Stimulated activated naive B cell treated with anti-CD40 and anti-IgM and Interleukin-4, amounts not matched to agents 10 μg/mL and 1 μg/mL and 100 μg/mL, for 72 hours (primary cell): ENCODE measurements around the gene BAZ2B.
A peak's percentile ranks its signal among the peaks of the same experiment; 100 is the strongest.
"Not testable (repeated sequence)": the region's sequence is repeated elsewhere in the genome, so short reads cannot be mapped to it uniquely, and the experiment has no call there.

ENCODE experiments used
- ATAC-seq, 2 donors: fragments of 150-1000 bp; cut with Tn5 transposase; replicated peaks; 2 replicates each; pipeline ENCODE4 v1.10.0; 2021; ENCODE audit warnings: moderate library complexity in 1 of 2
- DNase-seq: peaks from one replicate; pipeline ENCODE4 v3.0.0; 2021
- H3K27ac Mint-ChIP-seq: one replicate; pipeline ENCODE4 v1.8.0; 2022; ENCODE audit warnings: mild to moderate bottlenecking, mixed read lengths
- H3K27me3 Mint-ChIP-seq, 2 donors: one replicate each; pipeline ENCODE4 v1.8.0; 2022; ENCODE audit warnings: mixed read lengths in 2 of 2
- H3K36me3 Mint-ChIP-seq, 2 donors: one replicate each; pipeline ENCODE4 v1.8.0; 2022; ENCODE audit warnings: mixed read lengths in 2 of 2, mild to moderate bottlenecking in 1 of 2
- H3K4me1 Mint-ChIP-seq, 2 donors: one replicate each; pipeline ENCODE4 v1.8.0; 2022; ENCODE audit warnings: mixed read lengths in 2 of 2, mild to moderate bottlenecking in 1 of 2
- H3K4me3 Mint-ChIP-seq, 2 donors: one replicate each; pipeline ENCODE4 v1.8.0; 2022; ENCODE audit warnings: mild to moderate bottlenecking in 2 of 2, mixed read lengths in 2 of 2, moderate library complexity in 1 of 2
- H3K9me3 Mint-ChIP-seq, 2 donors: one replicate each; pipeline ENCODE4 v1.8.0; 2022; ENCODE audit warnings: mixed read lengths in 2 of 2, mild to moderate bottlenecking in 1 of 2

Gene BAZ2B

GRCh38 chr2:159633219-159633618, 16.9 kb upstream of the BAZ2B start:
- Mint-ChIP-seq H3K4me1 (peaks cover 0 to 5% of the 10 kb centered on the region in 2 donors), H3K27me3 (no peaks in the 10 kb centered on the region), H3K9me3 (peaks cover under 1 to 2% of the 10 kb centered on the region in 2 donors), H3K36me3 (peaks cover 0 to 6% of the 10 kb centered on the region in 2 donors), H3K4me3 (no peak overlapping the region), H3K27ac (no peak overlapping the region)
- DNase-seq: no peak
- no peak for ATAC-seq

GRCh38 chr2:159625628-159626027, 9.3 kb upstream of the BAZ2B start:
- H3K4me1 Mint-ChIP-seq, DNase-seq, H3K9me3 Mint-ChIP-seq, H3K4me3 Mint-ChIP-seq, H3K27ac Mint-ChIP-seq, H3K36me3 Mint-ChIP-seq, ATAC-seq, H3K27me3 Mint-ChIP-seq: not testable (repeated sequence)

GRCh38 chr2:159623436-159623835, 7.1 kb upstream of the BAZ2B start:
- no peak overlapping the region for H3K4me3 Mint-ChIP-seq
- H3K36me3 Mint-ChIP-seq: no peaks in the 10 kb centered on the region
- peaks cover 2 to 5% of the 10 kb centered on the region in 2 donors for H3K4me1 Mint-ChIP-seq
- DNase-seq (no peak), ATAC-seq (no peak)
- no peak overlapping the region for H3K27ac Mint-ChIP-seq
- H3K27me3 Mint-ChIP-seq: no peaks in the 10 kb centered on the region
- H3K9me3 Mint-ChIP-seq: peaks cover 0 to 4% of the 10 kb centered on the region in 2 donors

GRCh38 chr2:159622966-159623365, 6.6 kb upstream of the BAZ2B start:
- ATAC-seq (no peak), DNase-seq (no peak)
- H3K27ac Mint-ChIP-seq: no peak overlapping the region
- H3K36me3 Mint-ChIP-seq: no peaks in the 10 kb centered on the region
- H3K4me1 Mint-ChIP-seq: peaks cover 2 to 5% of the 10 kb centered on the region in 2 donors
- H3K9me3 Mint-ChIP-seq: peaks cover 0 to 2% of the 10 kb centered on the region in 2 donors
- H3K4me3 Mint-ChIP-seq: no peak overlapping the region
- H3K27me3 Mint-ChIP-seq: no peaks in the 10 kb centered on the region

- no peak overlapping the region for H3K4me3 Mint-ChIP-seq
- no peaks in the 10 kb centered on the region for H3K36me3 Mint-ChIP-seq
Observed at GRCh38 chr2:159620796-159621195, 4.4 kb upstream of the BAZ2B start.

GRCh38 chr2:159617646-159618045, 1.3 kb upstream of the BAZ2B start:
- ATAC-seq (no peak), DNase-seq (no peak)
- no peak overlapping the region for H3K27ac Mint-ChIP-seq
- no peaks in the 10 kb centered on the region for H3K27me3 Mint-ChIP-seq
- peaks cover 12 to 21% of the 10 kb centered on the region in 2 donors for H3K4me1 Mint-ChIP-seq
- H3K9me3 Mint-ChIP-seq: no peaks in the 10 kb centered on the region
- no peak overlapping the region for H3K4me3 Mint-ChIP-seq
- H3K36me3 Mint-ChIP-seq: no peaks in the 10 kb centered on the region

More at GRCh38 chr2:159620796-159621195, 4.4 kb upstream of the BAZ2B start:
- DNase-seq (no peak), ATAC-seq (no peak)
- no peaks in the 10 kb centered on the region for H3K9me3 Mint-ChIP-seq
- H3K4me1 Mint-ChIP-seq: peaks cover 6 to 13% of the 10 kb centered on the region in 2 donors
- H3K27me3 Mint-ChIP-seq: no peaks in the 10 kb centered on the region
- H3K27ac Mint-ChIP-seq: no peak overlapping the region

- H3K4me1 Mint-ChIP-seq: peaks cover 13 to 20% of the 10 kb centered on the region in 2 donors
- no peaks in the 10 kb centered on the region for H3K9me3 Mint-ChIP-seq
- no peak overlapping the region for H3K4me3 Mint-ChIP-seq
- no peak for DNase-seq
- H3K27ac Mint-ChIP-seq: no peak overlapping the region
- no peaks in the 10 kb centered on the region for H3K36me3 Mint-ChIP-seq
- H3K27me3 Mint-ChIP-seq: no peaks in the 10 kb centered on the region
- no peak for ATAC-seq
Observed at GRCh38 chr2:159617100-159617499, 752 bp upstream of the BAZ2B start.

GRCh38 chr2:159615367-159616285, 722 bp downstream of the BAZ2B start:
- H3K4me3 Mint-ChIP-seq: peak overlapping the region; percentile 91 to 97
- peak; percentile 43 for DNase-seq
- H3K27ac Mint-ChIP-seq: peak overlapping the region; percentile 88
- no peaks in the 10 kb centered on the region for H3K27me3 Mint-ChIP-seq
- H3K9me3 Mint-ChIP-seq: no peaks in the 10 kb centered on the region
- ATAC-seq: peak; percentile 79 to 84
- no peaks in the 10 kb centered on the region for H3K36me3 Mint-ChIP-seq
- peaks cover 12 to 20% of the 10 kb centered on the region in 2 donors for H3K4me1 Mint-ChIP-seq

- Mint-ChIP-seq H3K4me1 (peaks cover 11 to 20% of the 10 kb centered on the region in 2 donors), H3K36me3 (no peaks in the 10 kb centered on the region), H3K27ac (peak overlapping the region; percentile 88), H3K4me3 (peak overlapping the region; percentile 91 to 97), H3K9me3 (no peaks in the 10 kb centered on the region), H3K27me3 (no peaks in the 10 kb centered on the region)
- DNase-seq: no peak
- ATAC-seq: peak; percentile 12 to 19
Observed at GRCh38 chr2:159614534-159615366, 1.6 kb downstream of the BAZ2B start.

- Mint-ChIP-seq H3K27ac (no peak overlapping the region), H3K9me3 (no peaks in the 10 kb centered on the region), H3K4me3 (peak overlapping the region in 1 of 2 donors; percentile 3), H3K27me3 (no peaks in the 10 kb centered on the region), H3K4me1 (peaks cover 11 to 20% of the 10 kb centered on the region in 2 donors), H3K36me3 (no peaks in the 10 kb centered on the region)
- no peak for DNase-seq
- no peak for ATAC-seq
Observed at GRCh38 chr2:159613651-159614285, 2.6 kb downstream of the BAZ2B start.

GRCh38 chr2:159613091-159613490, 3.3 kb downstream of the BAZ2B start:
- Mint-ChIP-seq H3K4me3 (no peak overlapping the region), H3K9me3 (no peaks in the 10 kb centered on the region), H3K27me3 (no peaks in the 10 kb centered on the region), H3K27ac (no peak overlapping the region), H3K4me1 (peaks cover 11 to 20% of the 10 kb centered on the region in 2 donors), H3K36me3 (no peaks in the 10 kb centered on the region)
- ATAC-seq (no peak), DNase-seq (no peak)

GRCh38 chr2:159612255-159612901, 4.0 kb downstream of the BAZ2B start:
- no peak for ATAC-seq
- peaks cover 11 to 20% of the 10 kb centered on the region in 2 donors for H3K4me1 Mint-ChIP-seq
- no peaks in the 10 kb centered on the region for H3K36me3 Mint-ChIP-seq
- no peaks in the 10 kb centered on the region for H3K27me3 Mint-ChIP-seq
- H3K9me3 Mint-ChIP-seq: no peaks in the 10 kb centered on the region
- H3K4me3 Mint-ChIP-seq: no peak overlapping the region
- DNase-seq: no peak
- no peak overlapping the region for H3K27ac Mint-ChIP-seq

GRCh38 chr2:159609811-159610549, 6.4 kb downstream of the BAZ2B start:
- DNase-seq: no peak
- Mint-ChIP-seq H3K27ac (no peak overlapping the region), H3K4me1 (peaks cover 6 to 18% of the 10 kb centered on the region in 2 donors), H3K9me3 (no peaks in the 10 kb centered on the region), H3K4me3 (no peak overlapping the region), H3K27me3 (no peaks in the 10 kb centered on the region), H3K36me3 (no peaks in the 10 kb centered on the region)
- no peak for ATAC-seq
